Skin epidermis (tissue), 12 donors: ENCODE results near the gene SRSF9.
A peak's percentile ranks its signal among the peaks of the same experiment; 100 is the strongest.
"Not testable (repeated sequence)": the region's sequence is repeated elsewhere in the genome, so short reads cannot be mapped to it uniquely, and the experiment has no call there.

ENCODE experiments used
- H3K27ac ChIP-seq, 21 experiments: fragments of 200-600 bp; sonication (generic) in 11 of 21; one replicate each; pipeline ENCODE4 v1.5.0; 2020; ENCODE audit warnings: mild to moderate bottlenecking in 3 of 21, inconsistent platforms in 2 of 21, moderate library complexity in 2 of 21
- H3K4me3 ChIP-seq, 7 experiments: fragments of 200-600 bp; sonication (generic) in 2 of 7; one replicate each; pipeline ENCODE4 v1.5.0; 2020; ENCODE audit warnings: inconsistent platforms in 2 of 7, mild to moderate bottlenecking in 2 of 7, moderate library complexity in 1 of 7

The SRSF9 gene, protein sequence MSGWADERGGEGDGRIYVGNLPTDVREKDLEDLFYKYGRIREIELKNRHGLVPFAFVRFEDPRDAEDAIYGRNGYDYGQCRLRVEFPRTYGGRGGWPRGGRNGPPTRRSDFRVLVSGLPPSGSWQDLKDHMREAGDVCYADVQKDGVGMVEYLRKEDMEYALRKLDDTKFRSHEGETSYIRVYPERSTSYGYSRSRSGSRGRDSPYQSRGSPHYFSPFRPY

DNA sequence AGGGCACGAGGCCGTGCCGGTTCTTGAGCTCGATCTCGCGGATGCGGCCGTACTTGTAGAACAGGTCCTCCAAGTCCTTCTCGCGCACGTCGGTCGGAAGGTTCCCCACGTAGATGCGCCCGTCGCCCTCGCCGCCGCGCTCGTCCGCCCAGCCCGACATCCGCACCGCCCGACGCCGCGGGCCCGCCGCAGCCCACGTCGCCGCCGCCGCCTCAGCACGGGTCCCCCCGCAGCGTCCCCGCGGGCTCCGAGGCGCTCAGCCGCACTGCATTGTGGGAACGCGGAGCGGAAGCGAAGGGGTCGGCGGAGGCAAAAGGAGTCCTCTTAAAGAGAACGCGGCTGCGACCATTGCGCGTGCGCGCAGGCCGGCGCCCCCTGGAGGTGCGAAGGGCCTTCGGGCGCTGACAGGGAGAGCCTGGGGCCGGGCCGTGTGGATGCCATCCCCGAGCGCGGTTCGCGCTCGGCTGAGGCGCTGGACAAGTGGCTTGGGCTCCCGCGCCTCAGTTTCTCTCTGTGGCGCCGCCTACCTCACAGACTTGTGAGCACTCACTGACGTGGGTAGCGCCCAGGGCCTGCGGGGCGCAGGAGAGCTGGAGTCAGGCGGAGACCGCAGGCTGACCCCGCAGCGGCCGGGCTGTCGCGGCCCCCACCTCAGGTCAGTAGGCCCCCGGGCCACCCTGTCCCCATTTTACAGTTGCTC, at the start of gene SRSF9:
Gene SRSF9, minus strand, starts transcription at position 299 of the 700 bp plus-strand sequence. Its CDS starts 139 bp downstream, at position 160.
- peak within 1 kb of the TSS; percentile 84 to 97 (median 89) for H3K4me3 ChIP-seq
- H3K27ac ChIP-seq, result peak within 1 kb of the TSS; percentile 89 to 99 (median 95)

DNA sequence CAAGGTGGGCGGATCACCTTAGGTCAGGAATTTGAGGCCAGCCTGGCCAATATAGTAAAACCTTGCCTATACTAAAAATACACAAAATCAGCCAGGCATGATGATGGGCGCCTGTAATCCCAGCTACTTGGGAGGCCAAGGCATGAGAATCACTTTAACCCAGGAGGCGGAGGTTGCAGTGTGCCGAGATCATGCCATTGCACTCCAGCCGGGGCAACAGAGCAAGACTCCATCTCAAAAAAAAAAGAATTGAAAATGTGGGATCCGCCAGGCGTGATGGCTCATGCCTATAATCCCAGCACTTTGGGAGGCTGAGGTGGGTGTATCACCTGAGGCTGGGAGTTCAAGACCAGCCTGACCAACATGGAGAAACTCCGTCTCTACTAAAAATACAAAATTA, 49.8 kb upstream of the SRSF9 start:
- not testable (repeated sequence) for H3K4me3 ChIP-seq, H3K27ac ChIP-seq

DNA sequence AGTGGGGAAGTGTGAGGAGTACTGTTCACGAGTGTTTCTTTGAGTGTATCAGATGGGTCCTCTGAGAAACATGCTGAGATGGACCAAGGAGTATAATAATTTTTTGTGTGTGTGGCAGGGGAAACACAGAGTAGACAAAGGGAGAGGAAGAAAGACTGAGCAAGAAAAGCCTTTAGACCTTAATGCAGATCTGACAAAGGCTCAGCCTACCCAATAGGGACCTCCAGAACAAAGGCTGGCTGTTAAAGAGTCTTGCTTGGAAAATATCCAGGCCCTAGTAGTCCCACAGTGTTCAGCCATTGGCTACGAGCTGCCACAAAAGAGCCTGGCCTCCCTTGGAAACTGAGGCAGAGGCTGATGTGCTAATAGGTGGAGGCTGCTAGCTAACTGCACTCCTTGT, 45.9 kb upstream of the SRSF9 start:
- no peak overlapping the region for H3K4me3 ChIP-seq
- H3K27ac ChIP-seq, result no peak overlapping the region

DNA sequence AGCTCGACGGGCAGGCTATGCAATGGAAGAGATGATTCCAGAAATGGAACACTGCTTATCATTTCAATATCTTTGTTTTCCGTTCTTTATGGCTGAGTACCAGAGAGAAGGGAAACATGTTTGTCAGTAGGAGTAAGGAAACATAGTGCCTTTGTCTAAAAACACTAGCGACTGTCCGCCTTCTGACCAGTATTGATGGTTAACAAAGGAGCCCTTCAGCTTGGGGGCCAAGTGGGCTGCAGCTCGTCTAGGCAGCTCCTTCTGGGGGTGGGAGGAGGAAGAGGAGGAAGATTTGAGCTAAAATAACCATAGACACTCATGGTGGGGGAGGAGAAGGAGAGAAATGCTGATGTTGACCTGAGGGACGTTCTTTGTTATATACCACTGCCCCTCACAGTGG, 44.5 kb upstream of the SRSF9 start:
- H3K4me3 ChIP-seq, result no peak overlapping the region
- no peak overlapping the region for H3K27ac ChIP-seq

DNA sequence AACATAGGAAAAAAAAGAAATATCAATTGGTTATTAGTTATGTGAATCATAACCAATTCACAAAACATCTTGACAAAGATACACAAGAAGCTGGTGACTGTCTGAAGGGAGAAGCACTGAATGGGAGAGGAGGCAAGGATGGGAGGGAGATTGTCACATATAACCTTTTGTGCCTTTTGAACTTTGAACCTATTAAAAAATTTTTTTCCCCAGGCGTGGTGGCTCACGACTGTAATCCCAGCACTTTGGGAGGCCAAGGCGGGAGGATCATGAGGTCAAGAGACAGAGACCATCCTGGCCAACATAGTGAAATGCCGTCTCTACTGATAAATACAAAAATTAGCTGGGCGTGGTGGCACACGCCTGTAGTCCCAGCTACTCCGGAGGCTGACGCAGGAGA, 39.0 kb upstream of the SRSF9 start:
- no peak overlapping the region for H3K4me3 ChIP-seq
- no peak overlapping the region for H3K27ac ChIP-seq

DNA sequence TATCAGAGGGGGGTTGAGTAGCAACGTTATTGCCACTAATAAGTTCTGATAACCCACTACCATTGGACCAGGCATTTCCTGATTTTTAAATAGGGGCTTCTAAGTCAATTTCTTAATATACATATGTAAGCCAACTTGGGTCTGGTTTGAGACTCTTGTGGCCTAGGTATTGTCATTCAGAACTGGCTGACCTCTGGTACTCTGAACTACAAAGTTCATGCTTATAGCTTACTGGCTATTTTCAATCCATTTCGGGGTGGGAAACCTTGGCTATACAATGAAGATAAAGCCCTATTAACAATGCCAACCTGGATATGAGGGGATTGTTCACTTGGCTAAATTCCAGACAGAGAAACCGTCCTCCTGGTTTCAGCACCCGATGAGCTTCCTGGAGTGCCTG, 35.0 kb upstream of the SRSF9 start:
- Histone ChIP-seq H3K4me3 (no peak overlapping the region), H3K27ac (no peak overlapping the region)

DNA sequence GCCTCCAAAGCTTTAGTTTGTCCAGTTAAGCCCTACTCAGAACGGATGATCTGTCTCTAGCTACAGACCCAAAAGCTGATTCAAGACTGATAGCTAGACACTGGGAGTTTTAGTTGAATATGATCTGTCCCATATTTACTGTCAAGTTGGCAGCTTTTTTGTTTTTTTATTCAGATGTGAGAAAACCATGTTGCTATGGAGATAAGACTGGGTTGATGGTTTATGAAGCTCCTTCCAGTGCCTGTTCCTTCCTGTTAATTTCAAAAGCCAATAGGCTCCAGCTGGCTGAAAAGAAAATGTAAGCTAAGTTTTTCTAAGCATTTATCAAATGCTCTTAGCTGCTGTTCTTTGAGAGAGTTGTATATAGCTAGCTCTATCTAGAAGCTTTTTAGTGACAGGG, 31.0 kb upstream of the SRSF9 start:
- no peak overlapping the region for H3K4me3 ChIP-seq
- H3K27ac ChIP-seq, result no peak overlapping the region

DNA sequence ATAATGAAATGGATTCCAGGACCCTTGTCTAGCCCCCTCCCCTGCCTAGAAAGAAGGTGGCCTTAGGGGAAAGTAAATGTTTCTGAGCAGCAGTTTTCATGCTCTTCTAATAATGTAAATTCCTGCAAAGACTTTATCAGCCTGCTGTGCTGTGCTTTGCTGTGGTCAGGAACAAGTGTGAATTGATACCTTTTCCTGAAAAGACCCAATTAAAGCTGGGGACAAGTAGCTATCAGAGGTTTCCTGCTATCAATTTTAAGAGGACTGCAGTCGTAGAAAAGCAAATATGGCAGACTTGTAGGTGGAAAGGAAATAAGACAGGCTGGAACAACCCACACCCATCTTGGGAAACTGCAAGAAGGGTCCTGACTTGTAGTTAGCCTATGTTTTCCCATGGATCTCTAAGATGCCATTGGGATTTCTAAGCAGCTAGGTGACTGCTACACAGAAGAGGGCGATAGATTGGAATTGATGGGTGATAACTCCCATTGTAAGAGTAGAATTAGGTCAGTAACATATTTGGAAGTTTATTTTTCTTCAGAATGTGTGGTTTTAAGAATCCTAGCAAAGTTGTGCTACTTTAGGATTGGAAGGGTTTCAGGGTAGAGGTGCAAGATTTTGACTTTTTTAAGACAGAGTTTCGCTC, 29.4 kb upstream of the SRSF9 start:
- peak overlapping the region in 2 of 21 experiments; percentile 39 to 99 for H3K27ac ChIP-seq
- H3K4me3 ChIP-seq, result no peak overlapping the region

DNA sequence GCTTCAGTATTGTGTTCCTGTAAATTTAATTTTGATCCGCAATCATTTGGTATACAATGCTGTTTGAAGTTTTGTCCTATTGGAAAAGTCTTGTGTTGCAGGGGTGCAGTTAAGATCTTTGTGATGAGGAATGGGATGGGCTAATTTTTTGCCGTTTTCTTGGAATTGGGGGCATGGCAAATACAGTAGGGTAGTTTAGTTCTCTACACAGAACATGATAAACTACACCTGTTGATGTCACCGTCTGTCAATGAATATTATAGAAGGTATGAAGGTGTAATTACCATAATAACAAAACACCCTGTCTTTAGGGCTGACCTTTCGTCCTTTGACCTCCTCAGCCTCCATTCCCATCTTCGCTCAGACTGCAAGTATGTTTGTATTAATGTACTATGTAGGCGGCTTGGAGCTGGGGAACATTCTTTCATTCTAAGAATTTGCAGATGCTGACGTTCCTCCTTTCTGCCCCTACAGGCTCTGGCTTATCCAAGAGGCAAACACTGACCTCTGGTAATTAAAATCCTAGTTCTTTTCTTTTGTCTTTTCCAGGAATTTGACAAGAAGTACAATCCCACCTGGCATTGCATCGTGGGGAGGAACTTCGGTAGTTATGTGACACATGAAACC, 28.1 kb upstream of the SRSF9 start:
- peak overlapping the region; percentile 71 to 99 (median 90) for H3K4me3 ChIP-seq

DNA sequence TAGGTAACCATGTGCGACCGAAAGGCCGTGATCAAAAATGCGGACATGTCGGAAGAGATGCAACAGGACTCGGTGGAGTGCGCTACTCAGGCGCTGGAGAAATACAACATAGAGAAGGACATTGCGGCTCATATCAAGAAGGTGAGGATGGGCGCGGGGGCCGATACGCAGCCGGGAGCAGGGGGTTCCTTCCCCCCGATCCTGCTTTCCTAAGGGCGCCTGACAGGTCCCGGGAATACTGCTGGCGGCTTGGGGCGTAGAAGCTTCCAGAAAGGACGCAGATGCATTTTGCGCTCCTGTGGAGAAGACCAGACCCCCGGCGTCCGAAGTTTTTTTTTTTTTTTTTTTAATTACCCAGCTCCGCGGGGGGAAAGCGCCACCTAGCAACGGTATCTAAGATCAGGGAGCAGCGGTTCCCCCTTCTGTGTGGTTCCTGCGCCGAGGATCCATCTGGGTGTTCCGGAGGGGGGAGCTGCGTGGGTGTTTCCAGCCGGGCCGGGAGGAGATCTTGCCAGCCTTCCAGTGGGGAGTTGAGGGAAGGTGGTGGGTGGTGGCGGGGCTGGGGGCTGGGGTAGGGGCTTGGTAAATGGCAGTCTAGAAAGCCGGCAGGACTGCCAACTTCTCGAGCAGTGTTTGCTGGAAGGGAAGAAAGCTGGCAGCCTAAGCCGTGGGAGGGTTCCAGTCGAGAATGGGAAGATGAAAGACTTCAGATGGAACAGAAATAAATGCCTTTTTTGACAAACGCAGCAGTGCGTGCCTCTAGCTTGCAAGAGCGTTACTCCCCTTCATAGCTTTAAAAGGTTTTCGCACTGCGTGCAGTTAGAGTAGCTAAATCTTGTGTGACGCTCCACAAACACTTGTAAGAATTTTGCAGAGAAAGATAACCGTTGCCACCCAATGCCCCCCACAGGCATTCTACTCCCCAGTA, 27.1 kb upstream of the SRSF9 start:
- H3K27ac ChIP-seq, result peak overlapping the region; percentile 76 to 99 (median 94)

More for the DNA sequence above, 28.1 kb upstream of the SRSF9 start:
- H3K27ac ChIP-seq, result peak overlapping the region in 14 of 21 experiments; percentile 5 to 99 (median 96)

DNA sequence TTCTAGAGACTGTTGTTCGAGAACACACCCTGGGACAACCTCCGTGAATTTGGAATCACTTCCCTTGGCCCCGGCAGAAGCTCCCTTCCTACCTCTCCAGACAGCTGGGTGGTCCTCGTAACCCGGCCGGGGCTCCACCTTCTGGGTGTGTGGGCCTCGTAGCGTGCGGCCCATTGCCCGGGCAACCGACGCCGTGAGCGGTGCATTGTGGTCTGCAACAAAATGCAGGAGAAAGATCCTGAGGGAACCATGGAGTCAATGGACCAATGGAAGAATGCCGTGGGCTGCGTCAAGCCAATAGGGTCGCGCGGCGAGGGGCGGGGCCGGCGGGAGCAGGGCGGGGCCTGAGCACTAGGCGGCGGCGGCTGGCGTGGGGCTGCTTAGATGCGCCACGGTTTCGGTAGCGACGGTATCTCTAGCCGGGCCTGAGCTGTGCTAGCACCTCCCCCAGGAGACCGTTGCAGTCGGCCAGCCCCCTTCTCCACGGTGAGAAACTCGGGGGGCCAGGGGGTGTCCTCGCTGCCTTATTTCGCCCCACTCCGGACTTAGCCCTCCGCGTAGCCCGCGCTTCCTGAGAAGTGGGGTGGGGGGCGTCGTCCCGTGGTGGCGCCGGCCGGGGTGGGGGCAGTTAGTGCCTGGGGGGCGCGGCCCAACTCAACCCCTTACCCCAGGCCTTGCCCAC, 26.3 kb upstream of the SRSF9 start, which contains the start of gene DYNLL1:
Gene DYNLL1, plus strand, starts transcription at position 383 of the 682 bp plus-strand sequence. CDS start 309 bp downstream, outside the sequence.
- Histone ChIP-seq H3K4me3 (peak within 1 kb of the TSS; percentile 71 to 99 (median 90)), H3K27ac (peak within 1 kb of the TSS; percentile 76 to 99 (median 94))

More for the DNA sequence above, 27.1 kb upstream of the SRSF9 start:
- peak overlapping the region; percentile 71 to 99 (median 90) for H3K4me3 ChIP-seq

DNA sequence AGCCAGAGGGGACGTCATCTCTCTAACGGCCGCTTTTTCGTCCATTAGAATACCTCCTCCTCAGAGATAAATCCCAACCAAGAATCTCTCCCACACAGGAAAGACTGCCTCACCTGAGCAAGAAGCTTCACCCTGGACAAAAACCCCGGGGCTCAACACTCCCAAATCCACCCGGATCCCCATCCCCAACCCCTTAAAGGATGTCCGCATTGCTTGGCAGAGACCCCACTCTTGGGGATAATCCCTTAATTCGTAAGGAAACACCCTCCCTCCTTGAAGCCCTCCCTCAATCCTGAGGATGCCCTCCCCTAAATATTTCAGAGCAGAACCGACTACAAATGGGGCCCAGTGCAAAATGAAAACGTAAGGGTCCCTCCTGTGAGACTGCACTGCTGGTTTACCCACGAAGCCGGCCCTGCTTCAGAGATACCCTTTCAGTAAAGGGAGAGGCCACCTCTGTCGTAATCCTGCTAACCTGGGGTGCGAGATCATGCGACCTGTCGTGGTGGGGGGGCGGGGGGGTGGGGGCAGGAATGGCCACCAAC, 25.7 kb upstream of the SRSF9 start:
- H3K4me3 ChIP-seq, result peak overlapping the region; percentile 71 to 99 (median 90)
- H3K27ac ChIP-seq, result peak overlapping the region in 19 of 21 experiments; percentile 56 to 99 (median 94)

DNA sequence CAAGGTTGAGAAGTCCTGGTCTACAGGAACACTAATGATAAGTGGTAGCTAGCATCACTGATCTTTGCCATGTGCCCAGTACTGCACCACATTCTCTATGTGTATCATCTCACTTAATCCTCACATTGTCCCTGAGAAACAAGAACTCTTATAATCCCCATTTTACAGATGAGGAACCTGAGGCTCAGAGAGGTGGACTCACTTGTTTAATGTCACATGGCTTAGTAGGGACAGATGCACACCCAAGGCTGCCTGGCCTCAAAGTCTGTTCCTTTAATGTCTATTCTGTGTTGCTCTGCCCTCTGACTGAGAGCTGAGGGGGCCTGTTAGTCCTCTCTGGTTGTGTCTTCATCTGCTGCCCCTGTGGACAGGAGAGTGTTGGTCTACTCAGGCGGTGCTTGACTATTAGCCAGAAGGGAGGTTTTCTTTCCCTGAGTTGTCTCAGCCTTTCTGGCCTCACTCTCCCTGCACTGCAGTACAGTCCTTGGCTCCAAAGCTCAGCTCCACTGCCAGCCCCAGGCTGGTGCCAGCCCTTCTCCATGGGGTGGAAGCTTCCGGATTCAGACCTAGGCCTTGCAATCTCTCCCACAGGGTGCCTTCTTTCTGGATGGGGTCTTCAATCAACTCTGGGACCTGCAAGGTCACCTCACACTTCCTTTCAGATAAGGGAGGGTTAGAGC, 21.4 kb upstream of the SRSF9 start:
- H3K27ac ChIP-seq, result peak overlapping the region in 1 of 21 experiments; percentile 53
- H3K4me3 ChIP-seq, result no peak overlapping the region

DNA sequence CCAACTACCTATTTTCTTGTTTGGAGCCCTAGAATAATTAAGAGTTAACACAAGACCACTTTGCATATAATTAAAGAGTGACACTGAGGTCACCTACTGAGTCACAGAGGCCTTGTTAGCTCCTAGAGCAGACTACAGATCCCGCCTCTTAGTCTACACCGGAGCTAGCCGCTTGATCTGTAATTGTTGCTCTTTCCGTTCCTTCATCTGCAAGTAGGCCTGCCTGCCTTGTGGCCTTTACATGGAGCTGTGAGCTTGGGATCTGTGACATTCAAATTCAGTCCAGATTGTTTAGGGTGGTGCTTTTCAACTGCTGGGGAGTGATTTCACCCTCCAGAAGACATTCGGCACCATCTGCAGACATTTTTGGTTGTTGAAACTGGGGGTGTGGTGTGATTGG, 20.8 kb upstream of the SRSF9 start:
- Histone ChIP-seq H3K4me3 (no peak overlapping the region), H3K27ac (peak overlapping the region in 3 of 21 experiments; percentile 1 to 27 (median 20))

DNA sequence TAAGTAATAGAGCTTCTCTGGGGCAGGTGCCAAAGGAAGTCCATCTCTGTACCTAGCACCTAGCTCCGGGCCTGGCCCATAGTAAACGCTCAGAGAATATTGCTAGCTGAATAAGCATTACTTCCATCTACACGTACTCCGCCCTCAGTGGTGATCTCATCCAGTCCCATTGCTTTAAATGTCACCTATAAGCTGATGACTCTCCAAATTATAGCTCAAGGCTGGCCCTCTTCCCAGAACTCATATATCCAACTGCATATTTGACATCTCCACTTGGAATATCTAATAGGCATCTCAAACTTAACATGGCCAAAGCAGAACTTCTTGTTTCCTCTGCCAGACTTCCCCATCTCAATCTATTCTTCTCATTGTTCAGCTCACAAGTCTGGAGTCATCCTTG, 19.5 kb upstream of the SRSF9 start:
- Histone ChIP-seq H3K27ac (peak overlapping the region in 3 of 21 experiments; percentile 1 to 4 (median 2)), H3K4me3 (no peak overlapping the region)

DNA sequence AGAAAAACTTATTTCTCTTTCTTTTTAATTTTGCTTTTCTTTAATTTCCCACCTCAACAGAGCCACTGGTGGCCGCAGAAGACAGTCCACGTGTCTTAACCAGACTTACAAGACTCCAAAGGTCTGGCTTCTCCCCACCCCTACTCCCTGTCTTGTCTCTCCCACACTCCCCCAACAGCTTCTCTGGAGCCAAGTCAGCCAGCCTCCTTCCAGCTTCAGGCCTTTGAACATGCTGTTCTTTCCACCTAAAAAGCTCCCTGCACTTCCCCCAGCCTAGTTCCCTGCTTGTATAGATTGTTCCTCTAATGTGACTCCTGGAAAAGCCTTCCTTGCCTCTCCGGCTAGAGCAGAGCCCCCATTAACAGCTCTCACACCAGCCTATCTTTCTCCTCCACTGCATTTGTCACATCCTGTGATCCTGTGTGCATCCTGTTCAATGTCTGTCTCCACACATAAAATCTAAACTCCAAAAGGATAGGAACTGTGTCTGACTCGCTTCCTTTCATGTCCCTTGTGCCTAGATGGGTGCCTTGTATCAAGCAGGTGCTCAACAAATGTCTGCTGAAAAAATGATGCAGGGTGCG, 18.6 kb upstream of the SRSF9 start:
- no peak overlapping the region for H3K4me3 ChIP-seq
- H3K27ac ChIP-seq, result peak overlapping the region in 3 of 21 experiments; percentile 7 to 16 (median 16)

DNA sequence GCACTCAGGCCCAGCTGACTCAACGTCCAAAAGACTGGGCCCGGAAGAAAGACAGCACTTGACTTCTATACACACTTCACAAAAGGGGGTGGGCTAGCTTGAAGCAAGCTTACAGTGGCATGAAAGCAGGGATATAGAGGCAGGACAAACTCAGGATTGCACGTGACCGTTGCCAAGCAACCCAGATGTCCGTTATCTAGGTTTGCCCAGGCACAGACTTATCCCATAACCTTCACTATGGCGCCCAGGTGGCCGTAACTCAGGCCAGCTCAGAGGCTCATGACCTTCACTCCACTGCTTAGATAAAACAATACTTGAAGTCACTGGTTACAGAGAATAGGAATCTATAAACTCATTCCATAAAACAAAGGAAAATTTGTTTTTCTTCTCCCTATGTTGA, 18.0 kb upstream of the SRSF9 start:
- H3K27ac ChIP-seq, result not testable (repeated sequence)

More for the DNA sequence above, 18.0 kb upstream of the SRSF9 start:
- H3K4me3 ChIP-seq, result not testable (repeated sequence)
